GM23248 (cell line): ENCODE data around the gene PABPC3. TPM values are rescaled to one million over a fixed set of nuclear protein-coding genes. Genes with fewer than 3 reads are reported as not detected.

Experiments used
- DNase-seq: peaks from one replicate; pipeline ENCODE4 v3.0.0-alpha.2; 2015
- H2AFZ ChIP-seq: fragments of 200-600 bp; sonication (generic); 2 replicates; pipeline ENCODE4 v1.6.1; 2016; ENCODE audit warnings: antibody characterized with exemption
- H3F3A ChIP-seq: fragments of 200-600 bp; sonication (generic); 2 replicates; pipeline ENCODE4 v1.6.1; 2016; ENCODE audit warnings: mild to moderate bottlenecking, antibody characterized with exemption, mixed run types; ENCODE audit not compliant: insufficient read depth
- H3K27ac ChIP-seq: fragments of 200-600 bp; sonication (generic); 2 replicates; pipeline ENCODE4 v1.5.1; 2016; ENCODE audit warnings: mild to moderate bottlenecking
- H3K27me3 ChIP-seq: fragments of 200-600 bp; sonication (generic); replicated peaks from 2 replicates; pipeline ENCODE4 v1.6.1; 2016; ENCODE audit warnings: mild to moderate bottlenecking; ENCODE audit not compliant: insufficient read depth
- H3K36me3 ChIP-seq: fragments of 200-600 bp; sonication (generic); 2 replicates; pipeline ENCODE4 v1.6.1; 2016; ENCODE audit warnings: low read depth, mild to moderate bottlenecking
- H3K4me1 ChIP-seq: fragments of 200-600 bp; sonication (generic); 2 replicates; pipeline ENCODE4 v1.6.1; 2016; ENCODE audit warnings: mild to moderate bottlenecking; ENCODE audit not compliant: insufficient read depth
- H3K4me2 ChIP-seq: fragments of 200-600 bp; sonication (generic); one replicate; pipeline ENCODE4 v1.6.1; 2016; ENCODE audit warnings: mild to moderate bottlenecking; ENCODE audit not compliant: unreplicated experiment
- H3K4me3 ChIP-seq: fragments of 200-600 bp; sonication (generic); 2 replicates; pipeline ENCODE4 v1.5.1; 2016; ENCODE audit warnings: mild to moderate bottlenecking
- H3K79me2 ChIP-seq: fragments of 200-600 bp; sonication (generic); 2 replicates; pipeline ENCODE4 v1.6.1; 2016; ENCODE audit warnings: mild to moderate bottlenecking; ENCODE audit not compliant: insufficient read depth
- H3K9ac ChIP-seq: fragments of 200-600 bp; sonication (generic); 2 replicates; pipeline ENCODE4 v1.6.1; 2016; ENCODE audit warnings: mild to moderate bottlenecking
- H3K9me2 ChIP-seq: fragments of 200-600 bp; sonication (generic); 2 replicates; pipeline ENCODE4 v1.6.1; 2016; ENCODE audit warnings: mixed run types, mild to moderate bottlenecking, moderate library complexity; ENCODE audit not compliant: insufficient read depth
- H3K9me3 ChIP-seq: fragments of 200-600 bp; sonication (generic); one replicate; pipeline ENCODE4 v1.6.1; 2017; ENCODE audit warnings: low read depth
- H4K20me1 ChIP-seq: fragments of 200-600 bp; sonication (generic); 2 replicates; pipeline ENCODE4 v1.6.0; 2016; ENCODE audit not compliant: insufficient read depth
- EZH2 ChIP-seq: fragments of 200-600 bp; sonication (generic); IDR thresholded peaks from 2 replicates; pipeline ENCODE4 v1.6.1; 2018; ENCODE audit warnings: antibody characterized with exemption, mild to moderate bottlenecking; ENCODE audit not compliant: insufficient read depth, poor library complexity, severe bottlenecking
- EZH2phosphoT487 ChIP-seq: fragments of 200-600 bp; sonication (generic); IDR thresholded peaks from 2 replicates; pipeline ENCODE4 v1.6.1; 2018; ENCODE audit warnings: antibody characterized with exemption, moderate library complexity, mild to moderate bottlenecking, low read depth; ENCODE audit not compliant: insufficient read depth
- WGBS, 2 experiments: methylation state at CpG; one replicate each; pipeline ENCODE4 v1.1.6; 2015 to 2017; ENCODE audit warnings: low lambda C conversion rate in 2 of 2, low coverage in 1 of 2; ENCODE audit errors: missing lambda C conversion rate in 2 of 2; 5-methylcytosine and 5-hydroxymethylcytosine counted together
- in situ Hi-C: fragments of 300-500 bp; cut with MboI; formaldehyde crosslinking; loops from 2 replicates; pipeline ENCODE4 v1.15.0; 2020
- polyA plus RNA-seq: library from polyadenylated mRNA; unstranded; fragments of >200 nt; fragmentation: Nextera tagmentation; extraction: Ambion mirVana; gene quantifications from 2 replicates; pipeline ENCODE4 v1.2.1, GENCODE V29; 2016
- small RNA-seq: library from RNA; depleted of rRNA; stranded (forward); fragments of <200 nt; gene quantifications from one replicate; pipeline ENCODE3, GENCODE V24; 2014; ENCODE audit warnings: low read depth, low replicate concordance
- total RNA-seq: library from RNA; depleted of rRNA; stranded (reverse); fragments of >200 nt; shearing (Covaris generic); gene quantifications from 2 replicates; pipeline ENCODE4 v1.2.3, GENCODE V29; 2014; rRNA removed

PABPC3 gene
- total and polyA plus RNA-seq, 2 experiments from 2014 or later, result under 0.01 to 0.18 TPM

- no peak for TF ChIP-seq EZH2
- no peak for TF ChIP-seq EZH2phosphoT487
- no peaks in the 10 kb centered on the region for H3K9me2 ChIP-seq
- no peaks in the 10 kb centered on the region for H3K9me3 ChIP-seq
- H3K79me2 ChIP-seq, result no peaks in the 10 kb centered on the region
- in situ Hi-C loops, result no loop called here
- H3K27ac ChIP-seq, result no peak overlapping the region
- no peak overlapping the region for H2AFZ ChIP-seq
- no peak for DNase-seq
- H3K27me3 ChIP-seq, result peaks cover 9% of the 10 kb centered on the region
- no peak overlapping the region for H3K4me2 ChIP-seq
- H4K20me1 ChIP-seq, result no peaks in the 10 kb centered on the region
- H3K9ac ChIP-seq, result no peak overlapping the region
- no peaks in the 10 kb centered on the region for H3K36me3 ChIP-seq
- no peaks in the 10 kb centered on the region for H3K4me1 ChIP-seq
- no peak overlapping the region for H3K4me3 ChIP-seq
- WGBS, 2 experiments, result 12 to 20% methylated on average over 4 of the region's 4 CpGs
- no peaks in the 10 kb centered on the region for H3F3A ChIP-seq
Observed at GRCh38 chr13:25147638-25148401, 51.9 kb downstream of the PABPC3 start.

GRCh38 chr13:25148402-25148771 lies 52.5 kb downstream of the PABPC3 start:
- Histone ChIP-seq H3F3A (no peaks in the 10 kb centered on the region), H3K9ac (no peak overlapping the region), H2AFZ (no peak overlapping the region), H3K79me2 (no peaks in the 10 kb centered on the region), H3K27ac (no peak overlapping the region), H3K9me3 (no peaks in the 10 kb centered on the region), H3K36me3 (no peaks in the 10 kb centered on the region), H3K27me3 (peaks cover 9% of the 10 kb centered on the region), H3K4me1 (no peaks in the 10 kb centered on the region), H3K9me2 (no peaks in the 10 kb centered on the region), H3K4me2 (no peak overlapping the region), H4K20me1 (no peaks in the 10 kb centered on the region), H3K4me3 (no peak overlapping the region)
- 63 to 75% methylated on average over 5 of the region's 5 CpGs for WGBS, 2 experiments
- in situ Hi-C loops, result no loop called here
- DNase-seq, result no peak
- TF ChIP-seq EZH2phosphoT487 (no peak), EZH2 (no peak)

Small RNA genes within 50 kb of the gene (small RNA-seq; reads per million reads assigned to genes)
- gene AL359757.2, result not detected

Other genes starting within 250 kb of the PABPC3 start
- gene AMER2, start 76.2 kb downstream of the PABPC3 start, total RNA-seq, result not detected in 2 replicates
- not detected in 2 replicates for gene AMER2, start 76.2 kb downstream of the PABPC3 start, polyA plus RNA-seq
- gene MTMR6, start 191.4 kb downstream of the PABPC3 start, total RNA-seq, result 37.2 and 40.8 TPM in 2 replicates
- 25.5 and 26.1 TPM in 2 replicates for gene MTMR6, start 191.4 kb downstream of the PABPC3 start, polyA plus RNA-seq
- 54.8 and 62.9 TPM in 2 replicates for gene NUP58, start 205.5 kb downstream of the PABPC3 start, total RNA-seq
- 22.5 and 22.6 TPM in 2 replicates for gene NUP58, start 205.5 kb downstream of the PABPC3 start, polyA plus RNA-seq